GM21717 (cell line): ENCODE data around the gene UCHL1.

Source experiments
- ATAC-seq: cut with Tn5 transposase; IDR thresholded peaks from one replicate; pipeline ENCODE4 v1.9.1; 2021; ENCODE audit warnings: mild to moderate bottlenecking, moderate library complexity; ENCODE audit not compliant: unreplicated experiment

UCHL1 gene

GRCh38 chr4:41256740-41257256 lies at the start of gene UCHL1:
UCHL1 (plus strand) TSS chr4:41256928; CDS start chr4:41256977, 49 bp downstream.
- no peak for ATAC-seq

GRCh38 chr4:41207291-41207831 lies 49.4 kb upstream of the UCHL1 start:
- no peak for ATAC-seq

- ATAC-seq = no peak
Measured at GRCh38 chr4:41209187-41209586, 47.5 kb upstream of the UCHL1 start.

- no peak for ATAC-seq
Measured at GRCh38 chr4:41209901-41210300, 46.8 kb upstream of the UCHL1 start.

- ATAC-seq = no peak
Measured at GRCh38 chr4:41211951-41212615, 44.6 kb upstream of the UCHL1 start.

GRCh38 chr4:41212616-41213203 lies 44.0 kb upstream of the UCHL1 start:
- no peak for ATAC-seq

- ATAC-seq = peak; percentile 17
Measured at GRCh38 chr4:41213625-41214135, 43.0 kb upstream of the UCHL1 start.

- ATAC-seq = peak; percentile 57
Measured at GRCh38 chr4:41214136-41214824, 42.4 kb upstream of the UCHL1 start, which contains the start of gene APBB2. APBB2 (minus strand) TSS chr4:41214542; CDS start chr4:41033254, 181,288 bp downstream.

- peak; percentile 1 for ATAC-seq
Measured at GRCh38 chr4:41214825-41215146, 41.9 kb upstream of the UCHL1 start.

GRCh38 chr4:41215155-41215554 lies 41.6 kb upstream of the UCHL1 start:
- no peak for ATAC-seq

- ATAC-seq = no peak
Measured at GRCh38 chr4:41215969-41216293, 40.8 kb upstream of the UCHL1 start.

- peak; percentile 44 for ATAC-seq
Measured at GRCh38 chr4:41216294-41217019, 40.3 kb upstream of the UCHL1 start.

GRCh38 chr4:41217020-41217333 lies 39.8 kb upstream of the UCHL1 start:
- no peak for ATAC-seq

- ATAC-seq = no peak
Measured at GRCh38 chr4:41217374-41217773, 39.4 kb upstream of the UCHL1 start.

- ATAC-seq = no peak
Measured at GRCh38 chr4:41218703-41219102, 38.0 kb upstream of the UCHL1 start.

- ATAC-seq = no peak
Measured at GRCh38 chr4:41219421-41219950, 37.2 kb upstream of the UCHL1 start.

- no peak for ATAC-seq
Measured at GRCh38 chr4:41221850-41222645, 34.7 kb upstream of the UCHL1 start.

GRCh38 chr4:41227902-41228301 lies 28.8 kb upstream of the UCHL1 start:
- no peak for ATAC-seq

GRCh38 chr4:41232406-41232805 lies 24.3 kb upstream of the UCHL1 start:
- no peak for ATAC-seq

- ATAC-seq = no peak
Measured at GRCh38 chr4:41232856-41233255, 23.9 kb upstream of the UCHL1 start.
